ENCODE data around the gene PHETA2. TPM values are rescaled to one million over a fixed set of nuclear protein-coding genes. Genes with fewer than 3 reads are reported as not detected.

The PHETA2 gene
- total and polyA plus RNA-seq, 2 experiments from 2014 or later: 5.4 to 8.3 TPM

DNA sequence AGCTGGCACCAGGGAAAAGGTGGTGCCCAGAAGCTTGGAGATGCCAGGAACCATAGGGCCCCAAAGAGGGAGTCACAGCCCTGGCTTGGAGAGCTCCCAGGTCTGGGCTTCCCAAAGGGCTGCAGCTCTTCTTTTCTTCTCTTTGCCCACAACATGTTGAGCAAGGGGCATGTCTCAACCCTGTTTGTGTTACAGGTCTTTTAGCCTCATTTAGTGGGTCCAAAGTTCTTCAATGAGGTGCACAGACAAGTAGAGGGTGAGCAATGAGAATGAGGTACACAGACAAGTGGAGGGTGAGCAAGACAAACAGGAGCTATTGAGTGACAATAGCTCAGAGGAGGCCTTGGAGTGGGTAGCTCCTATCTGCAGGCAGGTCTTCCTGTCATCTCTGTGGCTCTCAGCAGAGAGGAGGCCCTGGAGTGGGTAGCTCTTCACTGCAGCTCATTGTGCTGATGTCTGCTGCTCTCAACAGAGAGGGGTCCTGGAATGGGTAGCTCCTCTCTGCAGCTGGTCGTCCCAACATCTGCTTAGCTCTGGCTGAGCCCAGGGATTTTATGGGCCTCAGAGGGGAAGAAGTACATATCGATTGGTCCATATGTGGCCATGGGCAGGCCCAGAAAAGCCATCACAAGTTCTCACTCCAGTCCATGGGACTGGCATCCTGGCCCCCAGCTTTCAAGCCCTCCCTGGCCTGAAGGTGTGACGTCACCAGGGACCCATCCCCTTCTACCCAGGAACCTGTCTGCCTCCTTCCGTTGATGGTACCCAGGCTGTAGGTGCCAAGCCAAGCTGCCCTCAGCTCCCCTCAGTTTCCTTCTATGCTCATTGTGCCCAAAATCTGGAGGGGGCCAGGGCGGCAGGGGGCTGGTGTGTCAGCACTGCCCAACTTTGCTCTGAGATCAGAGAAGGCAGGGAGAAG is 40.5 kb upstream of the PHETA2 start:
- no peaks in the 10 kb centered on the region for H3K4me1 ChIP-seq (ENCODE audit: insufficient read depth)
- H3K27ac ChIP-seq: no peak overlapping the region
- H3K4me2 ChIP-seq: no peak overlapping the region
- H3K79me2 ChIP-seq: no peaks in the 10 kb centered on the region
- H3K36me3 ChIP-seq (replicated peaks; ENCODE audit: insufficient read depth, low read depth): no peaks in the 10 kb centered on the region
- DNase-seq (ENCODE audit: low spot score): no peak
- no peaks in the 10 kb centered on the region for H3K27me3 ChIP-seq
- H3K9me3 ChIP-seq (ENCODE audit: low read depth): no peaks in the 10 kb centered on the region
- no peaks in the 10 kb centered on the region for H4K20me1 ChIP-seq (ENCODE audit: insufficient read depth, poor library complexity, severe bottlenecking)
- TF ChIP-seq, protein P1, sequence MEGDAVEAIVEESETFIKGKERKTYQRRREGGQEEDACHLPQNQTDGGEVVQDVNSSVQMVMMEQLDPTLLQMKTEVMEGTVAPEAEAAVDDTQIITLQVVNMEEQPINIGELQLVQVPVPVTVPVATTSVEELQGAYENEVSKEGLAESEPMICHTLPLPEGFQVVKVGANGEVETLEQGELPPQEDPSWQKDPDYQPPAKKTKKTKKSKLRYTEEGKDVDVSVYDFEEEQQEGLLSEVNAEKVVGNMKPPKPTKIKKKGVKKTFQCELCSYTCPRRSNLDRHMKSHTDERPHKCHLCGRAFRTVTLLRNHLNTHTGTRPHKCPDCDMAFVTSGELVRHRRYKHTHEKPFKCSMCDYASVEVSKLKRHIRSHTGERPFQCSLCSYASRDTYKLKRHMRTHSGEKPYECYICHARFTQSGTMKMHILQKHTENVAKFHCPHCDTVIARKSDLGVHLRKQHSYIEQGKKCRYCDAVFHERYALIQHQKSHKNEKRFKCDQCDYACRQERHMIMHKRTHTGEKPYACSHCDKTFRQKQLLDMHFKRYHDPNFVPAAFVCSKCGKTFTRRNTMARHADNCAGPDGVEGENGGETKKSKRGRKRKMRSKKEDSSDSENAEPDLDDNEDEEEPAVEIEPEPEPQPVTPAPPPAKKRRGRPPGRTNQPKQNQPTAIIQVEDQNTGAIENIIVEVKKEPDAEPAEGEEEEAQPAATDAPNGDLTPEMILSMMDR (IDR thresholded peaks at IDR 0.05; ENCODE audit: poor library complexity): no peak
- TF ChIP-seq EZH2phosphoT487 (IDR thresholded peaks at IDR 0.05; ENCODE audit: low read depth, severe bottlenecking, unreplicated experiment) (no peak), EZH2 (IDR thresholded peaks at IDR 0.05; ENCODE audit: borderline replicate concordance) (no peak)
- 86% methylated on average over 5 of the region's 5 CpGs for WGBS (ENCODE audit: low lambda C conversion rate, missing lambda C conversion rate)
- no peaks in the 10 kb centered on the region for H3K9me2 ChIP-seq (replicated peaks; ENCODE audit: insufficient read depth)
- no peak overlapping the region for H3K4me3 ChIP-seq
- H2AFZ ChIP-seq: no peak overlapping the region

DNA sequence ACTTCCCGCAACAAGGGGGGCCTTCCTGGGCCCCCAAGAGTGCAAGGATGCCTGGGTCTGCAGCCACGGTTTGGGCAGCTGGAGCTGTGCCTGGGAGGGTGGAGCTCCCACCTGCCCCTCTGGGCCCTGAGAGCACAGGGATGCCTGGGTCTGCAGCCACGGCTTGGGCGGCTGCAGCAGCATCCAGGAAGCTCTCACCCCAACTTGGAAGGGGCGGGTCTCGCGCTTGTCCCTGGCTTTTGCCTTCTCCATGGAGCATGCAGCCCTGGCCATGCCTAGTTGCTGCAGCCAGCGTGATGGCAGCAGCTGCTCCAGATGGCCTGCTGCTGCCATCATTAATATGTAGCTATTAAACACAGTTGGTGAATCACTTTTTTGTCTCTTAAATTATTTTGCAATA is 38.8 kb upstream of the PHETA2 start:
- Histone ChIP-seq H3K4me1 (ENCODE audit: insufficient read depth) (no peaks in the 10 kb centered on the region), H3K27ac (no peak overlapping the region), H3K9me3 (ENCODE audit: low read depth) (no peaks in the 10 kb centered on the region), H3K4me2 (no peak overlapping the region), H4K20me1 (ENCODE audit: insufficient read depth, poor library complexity, severe bottlenecking) (no peaks in the 10 kb centered on the region), H3K36me3 (replicated peaks; ENCODE audit: insufficient read depth, low read depth) (no peaks in the 10 kb centered on the region), H2AFZ (no peak overlapping the region), H3K9me2 (replicated peaks; ENCODE audit: insufficient read depth) (no peaks in the 10 kb centered on the region), H3K79me2 (no peaks in the 10 kb centered on the region), H3K27me3 (no peaks in the 10 kb centered on the region), H3K4me3 (no peak overlapping the region)
- 88% methylated on average over 8 of the region's 8 CpGs for WGBS (ENCODE audit: low lambda C conversion rate, missing lambda C conversion rate)
- no peak for DNase-seq (ENCODE audit: low spot score)
- TF ChIP-seq, protein P1 (IDR thresholded peaks at IDR 0.05; ENCODE audit: poor library complexity): no peak
- no peak for TF ChIP-seq EZH2 (IDR thresholded peaks at IDR 0.05; ENCODE audit: borderline replicate concordance)
- TF ChIP-seq EZH2phosphoT487 (IDR thresholded peaks at IDR 0.05; ENCODE audit: low read depth, severe bottlenecking, unreplicated experiment): no peak

DNA sequence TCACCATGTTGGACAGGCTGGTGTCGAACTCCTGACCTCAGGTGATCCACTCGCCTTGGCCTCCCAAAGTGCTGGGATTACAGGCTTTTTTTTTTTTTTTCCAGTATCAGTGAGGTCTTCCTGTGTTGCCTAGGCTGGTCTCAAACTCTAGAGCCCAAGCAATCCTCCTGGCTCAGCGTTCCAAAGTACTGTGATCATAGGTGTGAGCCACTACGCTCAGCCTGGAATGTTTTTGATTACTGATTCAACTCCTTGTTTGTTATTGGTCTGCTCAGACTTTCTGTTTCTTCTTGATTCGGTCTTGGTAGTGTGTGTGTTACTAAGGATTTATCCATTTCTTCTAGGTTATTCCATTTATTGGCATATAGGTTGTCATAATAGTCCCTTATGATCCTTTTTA is 34.8 kb upstream of the PHETA2 start:
- H3K36me3 ChIP-seq (replicated peaks; ENCODE audit: insufficient read depth, low read depth): no peaks in the 10 kb centered on the region
- H3K9me3 ChIP-seq (ENCODE audit: low read depth): peaks cover 6% of the 10 kb centered on the region
- H3K27me3 ChIP-seq: no peaks in the 10 kb centered on the region
- no peak for TF ChIP-seq EZH2phosphoT487 (IDR thresholded peaks at IDR 0.05; ENCODE audit: low read depth, severe bottlenecking, unreplicated experiment)
- TF ChIP-seq, protein P1 (IDR thresholded peaks at IDR 0.05; ENCODE audit: poor library complexity): no peak
- TF ChIP-seq EZH2 (IDR thresholded peaks at IDR 0.05; ENCODE audit: borderline replicate concordance): no peak
- no peak overlapping the region for H2AFZ ChIP-seq
- WGBS (ENCODE audit: low lambda C conversion rate, missing lambda C conversion rate): 94% methylated on average over 5 of the region's 5 CpGs
- H3K27ac ChIP-seq: no peak overlapping the region
- H3K4me1 ChIP-seq (ENCODE audit: insufficient read depth): no peaks in the 10 kb centered on the region
- H3K79me2 ChIP-seq: no peaks in the 10 kb centered on the region
- H3K9me2 ChIP-seq (replicated peaks; ENCODE audit: insufficient read depth): no peaks in the 10 kb centered on the region
- H4K20me1 ChIP-seq (ENCODE audit: insufficient read depth, poor library complexity, severe bottlenecking): no peaks in the 10 kb centered on the region
- H3K4me3 ChIP-seq: no peak overlapping the region
- no peak overlapping the region for H3K4me2 ChIP-seq
- DNase-seq (ENCODE audit: low spot score): no peak

Data from hepatocyte (in vitro differentiated cells).